NK-92 (cell line): ENCODE results near the gene MTPN.

Experiments
- DNase-seq: peaks from one replicate; lab custom pipeline; 2025; ENCODE audit not compliant: unreplicated experiment; lab: John Stamatoyannopoulos, UW

Gene MTPN

GRCh38 chr7:135929249-135929648 lies 47.9 kb downstream of the MTPN start:
- DNase-seq: no peak

- no peak for DNase-seq
Measured at GRCh38 chr7:135928136-135928535, 49.0 kb downstream of the MTPN start.

- no peak for DNase-seq
Measured at GRCh38 chr7:135925210-135925609, 51.9 kb downstream of the MTPN start.

- no peak for DNase-seq
Measured at GRCh38 chr7:135924302-135924701, 52.9 kb downstream of the MTPN start.

- DNase-seq: no peak
Measured at GRCh38 chr7:135922263-135922662, 54.9 kb downstream of the MTPN start.

GRCh38 chr7:135920478-135920877 lies 56.7 kb downstream of the MTPN start:
- DNase-seq: no peak

GRCh38 chr7:135919071-135919841 lies 57.9 kb downstream of the MTPN start:
- no peak for DNase-seq

GRCh38 chr7:135918134-135918533 lies 59.0 kb downstream of the MTPN start:
- no peak for DNase-seq

GRCh38 chr7:135917721-135918120 lies 59.4 kb downstream of the MTPN start:
- no peak for DNase-seq

GRCh38 chr7:135914346-135914745 lies 62.8 kb downstream of the MTPN start:
- DNase-seq: no peak

- DNase-seq: no peak
Measured at GRCh38 chr7:135913404-135913803, 63.8 kb downstream of the MTPN start.

GRCh38 chr7:135911099-135911498 lies 66.1 kb downstream of the MTPN start:
- DNase-seq: no peak

GRCh38 chr7:135910393-135911036 lies 66.6 kb downstream of the MTPN start:
- no peak for DNase-seq

GRCh38 chr7:135905858-135906257 lies 71.3 kb downstream of the MTPN start:
- no peak for DNase-seq

GRCh38 chr7:135905355-135905754 lies 71.8 kb downstream of the MTPN start:
- DNase-seq: no peak

- no peak for DNase-seq
Measured at GRCh38 chr7:135904282-135904681, 72.9 kb downstream of the MTPN start.

- no peak for DNase-seq
Measured at GRCh38 chr7:135901585-135902540, 75.3 kb downstream of the MTPN start.

GRCh38 chr7:135900065-135900546 lies 77.1 kb downstream of the MTPN start:
- DNase-seq: no peak

- DNase-seq: no peak
Measured at GRCh38 chr7:135899458-135900064, 77.6 kb downstream of the MTPN start.

- DNase-seq: no peak
Measured at GRCh38 chr7:135898226-135898625, 78.9 kb downstream of the MTPN start.

- DNase-seq: no peak
Measured at GRCh38 chr7:135894816-135895215, 82.3 kb downstream of the MTPN start.
